ENCODE measurements around the gene PLA2G2F. TPM values are rescaled to one million over a fixed set of nuclear protein-coding genes. Genes with fewer than 3 reads are reported as not detected.

The PLA2G2F gene
- total RNA-seq, 1 experiment from 2014 or later = not detected

GRCh38 chr1:20120796-20121195, 18.3 kb upstream of the PLA2G2F start:
- TF ChIP-seq, protein P1, sequence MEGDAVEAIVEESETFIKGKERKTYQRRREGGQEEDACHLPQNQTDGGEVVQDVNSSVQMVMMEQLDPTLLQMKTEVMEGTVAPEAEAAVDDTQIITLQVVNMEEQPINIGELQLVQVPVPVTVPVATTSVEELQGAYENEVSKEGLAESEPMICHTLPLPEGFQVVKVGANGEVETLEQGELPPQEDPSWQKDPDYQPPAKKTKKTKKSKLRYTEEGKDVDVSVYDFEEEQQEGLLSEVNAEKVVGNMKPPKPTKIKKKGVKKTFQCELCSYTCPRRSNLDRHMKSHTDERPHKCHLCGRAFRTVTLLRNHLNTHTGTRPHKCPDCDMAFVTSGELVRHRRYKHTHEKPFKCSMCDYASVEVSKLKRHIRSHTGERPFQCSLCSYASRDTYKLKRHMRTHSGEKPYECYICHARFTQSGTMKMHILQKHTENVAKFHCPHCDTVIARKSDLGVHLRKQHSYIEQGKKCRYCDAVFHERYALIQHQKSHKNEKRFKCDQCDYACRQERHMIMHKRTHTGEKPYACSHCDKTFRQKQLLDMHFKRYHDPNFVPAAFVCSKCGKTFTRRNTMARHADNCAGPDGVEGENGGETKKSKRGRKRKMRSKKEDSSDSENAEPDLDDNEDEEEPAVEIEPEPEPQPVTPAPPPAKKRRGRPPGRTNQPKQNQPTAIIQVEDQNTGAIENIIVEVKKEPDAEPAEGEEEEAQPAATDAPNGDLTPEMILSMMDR (IDR thresholded peaks at IDR 0.05; ENCODE audit: unreplicated experiment) = no peak
- Mint-ChIP-seq H3K36me3 (ENCODE audit: insufficient read depth, unreplicated experiment) (no peaks in the 10 kb centered on the region), H3K9me3 (ENCODE audit: unreplicated experiment) (no peaks in the 10 kb centered on the region), H3K4me1 (ENCODE audit: insufficient read depth, unreplicated experiment) (peaks cover 10% of the 10 kb centered on the region), H3K27ac (ENCODE audit: low read depth, unreplicated experiment) (no peak overlapping the region), H3K4me3 (ENCODE audit: unreplicated experiment) (no peak overlapping the region), H3K27me3 (ENCODE audit: insufficient read depth, unreplicated experiment) (peaks cover 53% of the 10 kb centered on the region)
- no peak for DNase-seq (ENCODE audit: unreplicated experiment)
- no TSS peak for BruUV-seq (replicated peaks)
- ChIA-PET POLR2A (no interaction called here), CTCF (interaction anchor here (1.0 kb wide), 1 partner anchor 31 kb away, joined by 3 read pairs; no protein-coding TSS in a partner anchor)
- intact Hi-C loops (cut with micrococcal nuclease) = no loop called here

DNA sequence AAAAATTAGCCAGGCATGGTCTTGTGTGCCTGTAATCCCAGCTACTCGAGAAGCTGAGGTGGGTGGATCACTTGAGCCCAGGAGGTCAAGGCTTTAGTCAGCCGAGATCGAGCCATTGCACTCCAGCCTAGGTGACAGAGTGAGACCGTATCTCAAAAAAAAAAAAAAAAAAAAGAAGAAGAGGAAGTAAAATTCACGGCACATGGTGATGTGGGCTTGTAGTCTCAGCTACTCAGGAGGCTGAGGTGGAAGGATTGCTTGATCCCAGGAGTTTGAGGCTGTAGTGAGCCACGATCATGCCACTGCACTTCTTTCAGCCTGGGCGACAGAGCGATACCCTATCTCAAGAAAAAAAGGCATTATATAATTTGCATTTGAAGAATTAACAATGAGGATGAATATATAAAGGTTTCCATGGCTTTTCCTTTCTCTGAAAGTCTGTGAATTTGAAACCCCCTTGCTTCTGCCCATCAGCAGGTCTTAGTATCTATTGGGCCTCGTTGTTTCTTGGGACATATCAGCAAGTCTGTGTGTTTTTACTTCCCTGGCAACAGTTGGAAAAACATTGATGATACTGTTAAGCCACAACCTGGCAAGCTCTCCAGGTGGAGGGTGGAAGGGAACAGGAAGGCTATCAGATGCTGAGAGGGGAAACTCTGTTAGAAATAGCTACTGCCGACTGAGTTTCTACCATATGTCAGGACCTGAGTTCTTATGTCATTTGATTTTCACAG, 15.2 kb upstream of the PLA2G2F start:
- H3K27me3 Mint-ChIP-seq (ENCODE audit: insufficient read depth, unreplicated experiment) = peaks cover 32% of the 10 kb centered on the region
- H3K4me3 Mint-ChIP-seq (ENCODE audit: unreplicated experiment) = no peak overlapping the region
- no peaks in the 10 kb centered on the region for H3K36me3 Mint-ChIP-seq (ENCODE audit: insufficient read depth, unreplicated experiment)
- no peaks in the 10 kb centered on the region for H3K9me3 Mint-ChIP-seq (ENCODE audit: unreplicated experiment)
- peaks cover 10% of the 10 kb centered on the region for H3K4me1 Mint-ChIP-seq (ENCODE audit: insufficient read depth, unreplicated experiment)
- no peak overlapping the region for H3K27ac Mint-ChIP-seq (ENCODE audit: low read depth, unreplicated experiment)
- CTCF ChIA-PET = interaction anchor here (0.6 to 0.7 kb wide), 2 partner anchors 88 to 230 kb away, joined by 3 to 4 read pairs; no protein-coding TSS in a partner anchor
- no TSS peak for BruUV-seq (replicated peaks)
- TF ChIP-seq, protein P1 (IDR thresholded peaks at IDR 0.05; ENCODE audit: unreplicated experiment) = no peak
- no peak for DNase-seq (ENCODE audit: unreplicated experiment)
- intact Hi-C loops (cut with micrococcal nuclease) = no loop called here
- POLR2A ChIA-PET = interaction anchor here (1.0 to 1.5 kb wide), 2 partner anchors 13 to 22 kb away, joined by 4 to 6 read pairs; no protein-coding TSS in a partner anchor

DNA sequence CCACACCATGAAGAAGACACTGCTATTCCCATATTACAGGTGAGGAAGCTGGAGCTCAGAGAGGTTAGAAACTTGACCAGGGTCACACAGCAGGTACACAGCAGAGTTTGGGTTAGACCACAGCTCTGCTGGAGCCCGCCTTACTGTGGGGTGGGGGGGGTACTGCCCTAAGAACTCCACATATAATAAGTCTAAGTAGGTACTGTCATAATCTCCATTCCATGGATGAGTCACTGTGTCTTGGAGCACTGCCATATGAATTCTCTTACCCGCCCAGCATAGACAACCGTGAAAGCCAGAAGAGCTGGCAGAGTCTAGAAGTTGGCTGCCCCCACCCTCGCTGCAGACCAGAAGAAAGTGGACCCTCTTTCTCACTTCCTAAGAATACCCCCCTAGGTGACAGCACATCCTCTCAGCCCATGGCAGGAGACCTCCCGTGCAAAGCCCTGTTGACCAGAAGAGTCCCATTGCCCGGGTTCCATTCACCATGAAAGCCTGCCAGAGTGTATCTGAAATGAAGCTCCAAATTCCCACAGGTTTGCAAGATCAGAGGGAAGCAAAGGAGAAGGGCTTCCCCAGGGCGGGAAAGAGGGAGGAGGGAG, 14.6 kb upstream of the PLA2G2F start:
- Mint-ChIP-seq H3K36me3 (ENCODE audit: insufficient read depth, unreplicated experiment) (no peaks in the 10 kb centered on the region), H3K9me3 (ENCODE audit: unreplicated experiment) (no peaks in the 10 kb centered on the region), H3K4me1 (ENCODE audit: insufficient read depth, unreplicated experiment) (peaks cover 10% of the 10 kb centered on the region), H3K27ac (ENCODE audit: low read depth, unreplicated experiment) (no peak overlapping the region), H3K27me3 (ENCODE audit: insufficient read depth, unreplicated experiment) (peaks cover 31% of the 10 kb centered on the region), H3K4me3 (ENCODE audit: unreplicated experiment) (no peak overlapping the region)
- peak; percentile 92 for DNase-seq (ENCODE audit: unreplicated experiment)
- BruUV-seq (replicated peaks) = no TSS peak
- POLR2A ChIA-PET = interaction anchor here (1.0 to 1.5 kb wide), 2 partner anchors 14 to 21 kb away, joined by 4 to 6 read pairs; no protein-coding TSS in a partner anchor
- TF ChIP-seq, protein P1 (IDR thresholded peaks at IDR 0.05; ENCODE audit: unreplicated experiment) = no peak
- CTCF ChIA-PET = interaction anchor here (0.6 to 0.7 kb wide), 2 partner anchors 27 to 231 kb away, joined by 3 to 4 read pairs; no protein-coding TSS in a partner anchor
- intact Hi-C loops (cut with micrococcal nuclease) = no loop called here

DNA sequence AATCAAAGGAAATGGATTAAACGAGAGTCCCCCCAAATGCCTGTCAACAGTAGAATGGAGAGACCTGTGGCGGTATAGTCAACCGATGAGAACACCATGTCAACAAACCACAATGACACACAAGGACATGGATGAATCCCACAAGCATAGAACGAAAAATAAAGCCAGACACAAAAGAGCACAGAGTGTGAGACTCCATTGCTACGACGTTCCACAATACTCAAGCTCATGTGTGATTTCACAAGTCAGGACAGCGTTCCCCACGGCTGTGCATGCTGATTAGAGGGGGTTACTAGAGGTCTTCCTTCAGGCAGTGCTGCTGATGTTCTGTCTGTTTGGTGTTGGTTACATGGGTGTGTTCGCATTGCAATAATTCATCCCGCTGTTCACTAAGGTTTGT, 14.0 kb upstream of the PLA2G2F start:
- no peaks in the 10 kb centered on the region for H3K36me3 Mint-ChIP-seq (ENCODE audit: insufficient read depth, unreplicated experiment)
- peaks cover 10% of the 10 kb centered on the region for H3K4me1 Mint-ChIP-seq (ENCODE audit: insufficient read depth, unreplicated experiment)
- intact Hi-C loops (cut with micrococcal nuclease) = no loop called here
- BruUV-seq (replicated peaks) = no TSS peak
- TF ChIP-seq, protein P1 (IDR thresholded peaks at IDR 0.05; ENCODE audit: unreplicated experiment) = no peak
- no peak for DNase-seq (ENCODE audit: unreplicated experiment)
- POLR2A ChIA-PET = interaction anchor here (1.0 to 1.5 kb wide), 2 partner anchors 14 to 20 kb away, joined by 4 to 6 read pairs; no protein-coding TSS in a partner anchor
- no peaks in the 10 kb centered on the region for H3K9me3 Mint-ChIP-seq (ENCODE audit: unreplicated experiment)
- peaks cover 25% of the 10 kb centered on the region for H3K27me3 Mint-ChIP-seq (ENCODE audit: insufficient read depth, unreplicated experiment)
- no peak overlapping the region for H3K27ac Mint-ChIP-seq (ENCODE audit: low read depth, unreplicated experiment)
- no peak overlapping the region for H3K4me3 Mint-ChIP-seq (ENCODE audit: unreplicated experiment)
- CTCF ChIA-PET = interaction anchor here (0.7 kb wide), 1 partner anchor 27 kb away, joined by 4 read pairs; no protein-coding TSS in a partner anchor

Measured in MCF 10A (cell line).